Testis (tissue), 2 donors: ENCODE measurements around the gene DTL.

Source experiments
- POLR2A ChIP-seq: fragments of 450-650 bp; IDR thresholded peaks from one replicate; pipeline ENCODE4 v1.6.1; 2017; ENCODE audit warnings: antibody characterized with exemption, mild to moderate bottlenecking, moderate library complexity
- TF ChIP-seq, protein P1 (sequence below), 3 experiments: fragments of 450-650 bp in 2 of 3; fragments of 200-600 bp in 1 of 3; sonication (generic) in 1 of 3; IDR thresholded peaks; one replicate each; pipeline ENCODE4 v1.5.1; 2016 to 2019; ENCODE audit warnings: antibody characterized with exemption in 3 of 3, mild to moderate bottlenecking in 2 of 3, moderate library complexity in 1 of 3

DNA sequence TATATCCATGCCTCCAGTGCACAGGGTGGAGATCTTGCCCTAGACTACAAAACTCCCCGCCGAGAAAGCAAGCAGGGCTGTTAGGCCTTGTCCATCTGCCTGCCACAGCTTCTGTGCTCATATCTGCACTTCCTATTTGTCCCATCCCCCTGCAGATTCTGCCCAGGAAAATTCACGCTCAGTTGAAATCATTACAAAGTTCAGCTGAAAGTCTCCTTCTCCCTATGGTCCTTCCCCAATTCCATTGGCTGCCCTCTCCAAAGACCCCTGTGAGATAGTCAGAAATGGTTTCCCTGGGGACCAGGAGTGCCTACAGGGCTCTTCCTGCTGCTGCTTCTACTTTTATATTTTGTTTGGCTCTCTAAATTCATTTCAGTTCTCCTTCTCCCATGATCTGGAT lies 63.2 kb downstream of the DTL start:
- TF ChIP-seq, protein P1, sequence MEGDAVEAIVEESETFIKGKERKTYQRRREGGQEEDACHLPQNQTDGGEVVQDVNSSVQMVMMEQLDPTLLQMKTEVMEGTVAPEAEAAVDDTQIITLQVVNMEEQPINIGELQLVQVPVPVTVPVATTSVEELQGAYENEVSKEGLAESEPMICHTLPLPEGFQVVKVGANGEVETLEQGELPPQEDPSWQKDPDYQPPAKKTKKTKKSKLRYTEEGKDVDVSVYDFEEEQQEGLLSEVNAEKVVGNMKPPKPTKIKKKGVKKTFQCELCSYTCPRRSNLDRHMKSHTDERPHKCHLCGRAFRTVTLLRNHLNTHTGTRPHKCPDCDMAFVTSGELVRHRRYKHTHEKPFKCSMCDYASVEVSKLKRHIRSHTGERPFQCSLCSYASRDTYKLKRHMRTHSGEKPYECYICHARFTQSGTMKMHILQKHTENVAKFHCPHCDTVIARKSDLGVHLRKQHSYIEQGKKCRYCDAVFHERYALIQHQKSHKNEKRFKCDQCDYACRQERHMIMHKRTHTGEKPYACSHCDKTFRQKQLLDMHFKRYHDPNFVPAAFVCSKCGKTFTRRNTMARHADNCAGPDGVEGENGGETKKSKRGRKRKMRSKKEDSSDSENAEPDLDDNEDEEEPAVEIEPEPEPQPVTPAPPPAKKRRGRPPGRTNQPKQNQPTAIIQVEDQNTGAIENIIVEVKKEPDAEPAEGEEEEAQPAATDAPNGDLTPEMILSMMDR (IDR thresholded peaks at IDR 0.05): no peak
- no peak for TF ChIP-seq POLR2A
